HEK293T (cell line): ENCODE results near the gene CAPZB.

ENCODE experiments used
- CTCF ChIA-PET: fragments of 350-600 bp; formaldehyde crosslinking; extraction: SDS; loops from one replicate; lab custom pipeline; 2021; ENCODE audit warnings: antibody characterized with exemption, inconsistent platforms; lab: Yijun Ruan, JAX
- POLR2A ChIA-PET: fragments of 350-600 bp; formaldehyde crosslinking; extraction: SDS; loops from one replicate; lab custom pipeline; 2020; ENCODE audit warnings: antibody characterized with exemption, inconsistent platforms; lab: Yijun Ruan, JAX
- DNase-seq: peaks from one replicate; pipeline ENCODE4 v3.0.0; 2012; ENCODE audit warnings: mixed read lengths; ENCODE audit errors: extremely low spot score
- ARNT ChIP-seq: fragments of 450-650 bp; IDR thresholded peaks from 2 replicates; pipeline ENCODE4 v1.6.1; 2017; ENCODE audit warnings: mild to moderate bottlenecking
- BHLHE40 ChIP-seq: fragments of 450-650 bp; IDR thresholded peaks from 2 replicates; pipeline ENCODE4 v1.6.1; 2016; ENCODE audit warnings: mild to moderate bottlenecking, moderate library complexity, borderline replicate concordance
- CTBP1 ChIP-seq: fragments of 450-650 bp; IDR thresholded peaks from 2 replicates; pipeline ENCODE4 v1.6.1; 2016; ENCODE audit warnings: borderline replicate concordance
- ELF4 ChIP-seq: fragments of 450-650 bp; IDR thresholded peaks from 2 replicates; pipeline ENCODE4 v1.6.1; 2017; ENCODE audit warnings: antibody characterized with exemption
- FOXA1 ChIP-seq: fragments of 450-650 bp; IDR thresholded peaks from 2 replicates; pipeline ENCODE4 v1.6.1; 2016; ENCODE audit warnings: mild to moderate bottlenecking
- FOXK2 ChIP-seq: fragments of 450-650 bp; IDR thresholded peaks from 2 replicates; pipeline ENCODE4 v1.6.1; 2016; ENCODE audit warnings: mild to moderate bottlenecking
- FOXM1 ChIP-seq: fragments of 450-650 bp; IDR thresholded peaks from 2 replicates; pipeline ENCODE4 v1.6.1; 2017; ENCODE audit warnings: mild to moderate bottlenecking, borderline replicate concordance
- HDGF ChIP-seq: fragments of 450-650 bp; IDR thresholded peaks from 2 replicates; pipeline ENCODE4 v1.6.1; 2017; ENCODE audit warnings: antibody characterized with exemption, borderline replicate concordance
- L3MBTL2 ChIP-seq: fragments of 450-650 bp; conservative IDR thresholded peaks from 2 replicates; pipeline ENCODE4 v1.6.1; 2016; ENCODE audit warnings: mild to moderate bottlenecking
- LEF1 ChIP-seq: fragments of 450-650 bp; IDR thresholded peaks from 2 replicates; pipeline ENCODE4 v1.6.1; 2017; ENCODE audit warnings: mild to moderate bottlenecking, borderline replicate concordance
- NFRKB ChIP-seq: fragments of 450-650 bp; IDR thresholded peaks from 2 replicates; pipeline ENCODE4 v1.6.1; 2016; ENCODE audit warnings: mild to moderate bottlenecking, moderate library complexity
- SP1 ChIP-seq: fragments of 450-650 bp; IDR thresholded peaks from 2 replicates; pipeline ENCODE4 v1.6.1; 2017
- SUZ12 ChIP-seq: fragments of 450-650 bp; IDR thresholded peaks from 2 replicates; pipeline ENCODE4 v1.6.1; 2016; ENCODE audit warnings: mild to moderate bottlenecking
- TARDBP ChIP-seq: fragments of 450-650 bp; IDR thresholded peaks from 2 replicates; pipeline ENCODE4 v1.6.1; 2016
- ZNF384 ChIP-seq: fragments of 450-650 bp; IDR thresholded peaks from 2 replicates; pipeline ENCODE4 v1.6.1; 2016
- TF ChIP-seq, protein P1 (sequence below): fragments of 450-650 bp; IDR thresholded peaks from 2 replicates; pipeline ENCODE4 v1.6.1; 2016

Gene CAPZB

DNA sequence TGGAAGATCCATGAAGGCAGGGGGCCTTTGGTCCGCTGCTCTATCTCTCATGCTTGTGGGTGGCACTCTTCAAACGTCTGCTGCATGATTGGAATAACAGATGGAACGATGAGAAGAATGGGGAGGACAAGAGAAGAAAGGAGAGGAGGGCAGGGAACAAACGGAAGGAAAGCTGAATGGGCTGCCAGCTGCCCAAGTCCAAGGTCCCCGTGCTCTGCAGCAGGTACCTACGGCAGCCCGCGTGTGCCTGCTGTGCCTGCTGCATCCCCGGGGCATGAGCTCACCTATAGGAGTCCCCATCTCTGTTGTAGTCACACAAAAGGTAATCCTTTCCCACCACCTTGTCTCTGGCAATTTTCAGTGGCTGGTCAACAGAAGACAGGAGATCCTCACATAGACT lies 100.1 kb downstream of the CAPZB start:
- ChIA-PET CTCF (no interaction called here), POLR2A (no interaction called here)
- TF ChIP-seq ELF4, result no peak
- TF ChIP-seq LEF1, result no peak
- DNase-seq, result no peak

DNA sequence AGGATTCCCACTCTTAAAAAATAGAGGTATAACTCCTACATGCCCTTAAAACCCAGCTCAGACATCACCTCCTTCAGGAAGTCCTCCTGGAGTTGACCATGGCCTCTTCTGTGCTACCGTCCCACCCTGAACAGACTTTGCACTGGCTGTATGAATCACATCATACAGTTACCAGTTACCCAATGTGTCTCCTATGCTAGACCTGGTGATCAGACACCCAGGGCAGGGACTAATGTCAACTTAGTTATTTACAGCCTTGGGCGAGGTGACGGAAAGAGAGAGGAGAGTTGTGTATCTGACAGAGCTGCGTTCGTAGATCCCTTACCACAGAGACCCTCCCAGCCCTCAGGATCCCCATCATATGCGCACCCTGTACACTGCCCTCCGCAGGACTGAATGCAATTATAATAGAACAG lies 100.6 kb downstream of the CAPZB start:
- POLR2A ChIA-PET, result no interaction called here
- TF ChIP-seq NFRKB (no peak), SUZ12 (no peak)
- DNase-seq, result no peak
- CTCF ChIA-PET, result no interaction called here

DNA sequence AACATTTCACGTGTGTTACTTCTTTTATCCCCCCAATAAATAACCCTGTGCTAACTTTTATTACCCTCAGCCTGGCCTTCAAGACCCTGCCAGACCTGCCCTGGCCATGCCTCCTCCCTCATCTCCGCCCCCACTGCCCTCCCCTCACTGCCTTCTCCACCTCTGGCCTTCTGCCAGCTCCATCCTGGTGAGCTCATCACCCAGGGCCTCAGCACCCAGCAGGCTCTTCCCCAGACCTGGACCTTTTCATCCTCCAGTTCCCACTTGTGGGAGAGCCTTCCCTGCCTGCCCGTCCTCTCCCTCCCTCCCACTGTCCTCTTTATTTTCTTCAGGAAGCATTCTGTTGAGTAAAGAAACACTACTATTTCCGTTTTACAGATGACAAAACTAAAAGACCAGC lies 101.2 kb downstream of the CAPZB start:
- DNase-seq, result peak; percentile 36
- POLR2A ChIA-PET, result no interaction called here

DNA sequence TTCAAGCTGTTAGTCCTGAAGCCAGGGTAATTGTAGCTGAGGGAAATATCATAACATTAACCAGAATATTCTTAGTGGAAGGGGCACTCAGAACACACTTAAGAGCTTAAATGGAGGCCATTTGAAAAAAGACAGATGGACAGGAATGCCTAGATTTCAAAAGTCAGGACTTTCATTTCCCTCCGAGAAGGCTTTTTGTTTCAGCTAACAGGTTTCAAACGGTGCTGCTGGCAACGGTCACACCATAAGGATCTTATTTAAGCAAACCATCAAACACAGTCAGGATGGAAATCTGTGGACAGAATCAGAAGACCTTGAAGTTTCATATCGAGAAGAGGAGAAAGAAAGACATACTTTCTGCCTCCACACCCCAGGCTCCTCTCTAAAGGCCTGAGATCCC lies 103.1 kb downstream of the CAPZB start:
- DNase-seq, result no peak
- TF ChIP-seq, protein P1, sequence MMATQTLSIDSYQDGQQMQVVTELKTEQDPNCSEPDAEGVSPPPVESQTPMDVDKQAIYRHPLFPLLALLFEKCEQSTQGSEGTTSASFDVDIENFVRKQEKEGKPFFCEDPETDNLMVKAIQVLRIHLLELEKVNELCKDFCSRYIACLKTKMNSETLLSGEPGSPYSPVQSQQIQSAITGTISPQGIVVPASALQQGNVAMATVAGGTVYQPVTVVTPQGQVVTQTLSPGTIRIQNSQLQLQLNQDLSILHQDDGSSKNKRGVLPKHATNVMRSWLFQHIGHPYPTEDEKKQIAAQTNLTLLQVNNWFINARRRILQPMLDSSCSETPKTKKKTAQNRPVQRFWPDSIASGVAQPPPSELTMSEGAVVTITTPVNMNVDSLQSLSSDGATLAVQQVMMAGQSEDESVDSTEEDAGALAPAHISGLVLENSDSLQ, result no peak
- no peak for TF ChIP-seq FOXK2
- no peak for TF ChIP-seq BHLHE40
- TF ChIP-seq TARDBP, result no peak
- TF ChIP-seq LEF1, result no peak
- no peak for TF ChIP-seq CTBP1
- TF ChIP-seq NFRKB, result no peak
- no peak for TF ChIP-seq ARNT
- no peak for TF ChIP-seq L3MBTL2
- no peak for TF ChIP-seq ZNF384
- TF ChIP-seq FOXM1, result no peak
- TF ChIP-seq ELF4, result no peak
- TF ChIP-seq SUZ12, result no peak
- TF ChIP-seq HDGF, result no peak
- TF ChIP-seq FOXA1, result no peak
- TF ChIP-seq SP1, result no peak
- POLR2A ChIA-PET, result no interaction called here
- CTCF ChIA-PET, result no interaction called here

More for the DNA sequence above, 101.2 kb downstream of the CAPZB start:
- CTCF ChIA-PET, result interaction anchor here (0.9 kb wide), 1 partner anchor 21 kb away, joined by 5 read pairs; no protein-coding TSS in a partner anchor
- TF ChIP-seq ARNT, result no peak
- TF ChIP-seq HDGF, result no peak
- TF ChIP-seq, protein P1, result no peak
- no peak for TF ChIP-seq LEF1
- no peak for TF ChIP-seq SUZ12
- TF ChIP-seq ELF4, result no peak
- no peak for TF ChIP-seq SP1
- TF ChIP-seq FOXA1, result no peak
- no peak for TF ChIP-seq BHLHE40
- no peak for TF ChIP-seq TARDBP
- no peak for TF ChIP-seq NFRKB
- no peak for TF ChIP-seq L3MBTL2
- no peak for TF ChIP-seq FOXM1
- TF ChIP-seq CTBP1, result no peak

DNA sequence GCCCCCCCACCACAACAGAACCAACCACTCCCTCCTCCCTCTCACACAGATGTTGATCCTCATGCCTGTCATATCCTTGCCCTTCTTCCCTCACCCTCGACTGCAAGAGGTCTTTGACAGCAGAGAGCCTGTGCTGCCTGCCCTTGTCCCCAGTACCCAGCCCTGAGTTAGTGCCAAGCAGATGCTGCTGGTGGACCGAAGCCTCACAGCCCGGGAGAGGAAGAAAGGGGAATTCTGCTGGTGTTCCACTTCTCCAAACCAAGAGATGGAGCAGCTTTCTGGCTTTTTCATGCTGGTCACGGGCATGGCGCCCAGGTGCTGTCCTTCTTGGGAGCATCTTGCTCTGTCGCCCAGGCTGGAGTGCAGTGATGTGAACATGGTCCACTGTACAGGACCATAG lies 104.1 kb downstream of the CAPZB start:
- POLR2A ChIA-PET, result no interaction called here
- no peak for DNase-seq

DNA sequence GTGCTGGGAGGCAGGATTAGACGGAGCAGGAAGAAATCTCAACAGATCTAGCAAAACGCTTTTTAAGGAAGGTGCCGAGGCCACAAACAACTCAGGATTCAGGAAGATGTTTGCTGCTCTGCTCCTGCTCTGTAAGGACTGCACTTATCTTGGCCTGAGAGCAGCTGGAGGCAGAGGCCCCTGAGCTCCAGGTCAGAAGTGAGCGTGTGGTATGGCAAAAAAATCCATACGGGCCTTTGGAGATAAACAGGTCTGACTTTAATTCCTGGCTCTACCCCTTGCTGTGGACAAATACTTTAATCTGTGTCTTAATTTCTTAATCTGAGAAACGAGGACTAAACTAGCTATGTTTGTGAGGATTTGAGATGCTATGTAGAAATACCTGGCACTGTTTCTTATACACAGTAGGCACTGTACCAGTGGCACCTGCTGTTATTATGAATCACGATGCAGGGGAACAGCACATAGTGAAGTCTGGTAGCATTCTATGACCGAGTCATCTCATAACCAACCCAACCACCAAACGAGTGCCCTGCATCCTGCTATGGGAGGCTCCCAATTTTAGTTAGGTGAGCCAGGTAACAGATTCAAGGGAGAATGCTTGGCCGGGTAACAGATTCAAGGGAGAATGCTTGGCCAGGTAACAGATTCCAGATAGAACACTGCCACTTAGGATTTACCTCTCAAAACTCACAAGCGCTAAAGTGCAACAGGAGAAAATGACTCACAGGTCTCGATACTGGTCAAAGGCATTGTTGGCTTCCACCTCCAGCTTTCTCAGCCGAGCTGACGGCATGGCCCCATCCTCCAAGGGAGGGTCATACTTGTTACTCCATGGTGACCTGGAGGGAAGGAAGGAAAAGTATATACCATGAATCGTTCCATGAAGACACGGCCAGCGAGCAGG lies 107.3 kb downstream of the CAPZB start:
- no peak for TF ChIP-seq NFRKB
- TF ChIP-seq ELF4, result no peak
- no peak for TF ChIP-seq CTBP1
- TF ChIP-seq ZNF384, result no peak
- TF ChIP-seq FOXA1, result no peak
- no peak for TF ChIP-seq FOXM1
- ChIA-PET POLR2A (no interaction called here), CTCF (interaction anchor here (1.4 kb wide), 1 partner anchor 10 kb away, joined by 4 read pairs; no protein-coding TSS in a partner anchor)
- no peak for DNase-seq

More for the DNA sequence above, 104.1 kb downstream of the CAPZB start:
- CTCF ChIA-PET, result no interaction called here
- TF ChIP-seq HDGF, result no peak
- no peak for TF ChIP-seq L3MBTL2
- TF ChIP-seq SUZ12, result no peak
- TF ChIP-seq ZNF384, result no peak
- no peak for TF ChIP-seq FOXK2
- no peak for TF ChIP-seq FOXA1
- TF ChIP-seq LEF1, result no peak
- no peak for TF ChIP-seq ELF4
- TF ChIP-seq BHLHE40, result no peak
- TF ChIP-seq, protein P1, result no peak
- TF ChIP-seq CTBP1, result no peak
- no peak for TF ChIP-seq NFRKB
- no peak for TF ChIP-seq TARDBP
- TF ChIP-seq SP1, result no peak
- TF ChIP-seq ARNT, result no peak
- TF ChIP-seq FOXM1, result no peak
